GM23338 (cell line): ENCODE data around the gene NDUFA12. TPM values are rescaled to one million over a fixed set of nuclear protein-coding genes. Genes with fewer than 3 reads are reported as not detected.

Experiments used
- ATAC-seq: fragments of 200-7000 bp; cut with Tn5 transposase; 3 replicates; pipeline ENCODE4 v1.9.1; 2020
- DNase-seq: peaks from one replicate; pipeline ENCODE4 v3.0.0-alpha.2; 2015; ENCODE audit warnings: low spot score
- H2AFZ ChIP-seq: fragments of 200-600 bp; sonication (generic); 2 replicates; pipeline ENCODE4 v1.8.0; 2016; ENCODE audit warnings: antibody characterized with exemption, mild to moderate bottlenecking, moderate library complexity
- H3F3A ChIP-seq: fragments of 200-600 bp; sonication (generic); replicated peaks from 2 replicates; pipeline ENCODE4 v1.8.0; 2017; ENCODE audit warnings: antibody characterized with exemption, mixed run types, low read depth
- H3K27ac ChIP-seq: fragments of 200-600 bp; sonication (generic); 2 replicates; pipeline ENCODE4 v1.6.1; 2016; ENCODE audit warnings: low read depth
- H3K27me3 ChIP-seq: fragments of 200-600 bp; sonication (generic); 2 replicates; pipeline ENCODE4 v1.8.0; 2016; ENCODE audit warnings: mild to moderate bottlenecking, mixed run types, moderate library complexity; ENCODE audit not compliant: insufficient read depth
- H3K36me3 ChIP-seq: fragments of 200-600 bp; sonication (generic); 2 replicates; pipeline ENCODE4 v1.8.0; 2016; ENCODE audit warnings: mild to moderate bottlenecking; ENCODE audit not compliant: insufficient read depth
- H3K4me1 ChIP-seq: fragments of 200-600 bp; sonication (generic); 2 replicates; pipeline ENCODE4 v1.8.0; 2016; ENCODE audit warnings: mild to moderate bottlenecking, moderate library complexity; ENCODE audit not compliant: insufficient read depth
- H3K4me2 ChIP-seq: fragments of 200-600 bp; sonication (generic); 2 replicates; pipeline ENCODE4 v1.7.1; 2017; ENCODE audit warnings: mixed run types
- H3K4me3 ChIP-seq: fragments of 200-600 bp; sonication (generic); 2 replicates; pipeline ENCODE4 v1.6.1; 2016; ENCODE audit warnings: mixed run types
- H3K79me2 ChIP-seq: fragments of 200-600 bp; sonication (generic); replicated peaks from 2 replicates; pipeline ENCODE4 v1.8.0; 2017; ENCODE audit warnings: mild to moderate bottlenecking; ENCODE audit not compliant: insufficient read depth
- H3K9me2 ChIP-seq: fragments of 200-600 bp; sonication (generic); 2 replicates; pipeline ENCODE4 v1.8.0; 2017; ENCODE audit not compliant: insufficient read depth
- H4K20me1 ChIP-seq: fragments of 200-600 bp; sonication (generic); replicated peaks from 2 replicates; pipeline ENCODE4 v1.8.0; 2017; ENCODE audit warnings: mild to moderate bottlenecking; ENCODE audit not compliant: insufficient read depth
- H3K27ac Mint-ChIP-seq: 2 replicates; pipeline ENCODE4 v1.8.0; 2020; ENCODE audit warnings: inconsistent platforms, mild to moderate bottlenecking, moderate library complexity, mixed read lengths
- H3K27me3 Mint-ChIP-seq: 3 replicates; pipeline ENCODE4 v1.8.0; 2022; ENCODE audit warnings: low read depth, mild to moderate bottlenecking, moderate library complexity, mixed read lengths, inconsistent platforms; ENCODE audit not compliant: insufficient read depth, poor library complexity
- H3K36me3 Mint-ChIP-seq: 3 replicates; pipeline ENCODE4 v1.8.0; 2021; ENCODE audit warnings: low read depth, mild to moderate bottlenecking, inconsistent platforms, moderate library complexity, mixed read lengths
- H3K4me1 Mint-ChIP-seq: 3 replicates; pipeline ENCODE4 v1.8.0; 2020; ENCODE audit warnings: mild to moderate bottlenecking, inconsistent platforms, mixed read lengths
- H3K4me3 Mint-ChIP-seq: 3 replicates; pipeline ENCODE4 v1.8.0; 2021; ENCODE audit warnings: moderate library complexity, mild to moderate bottlenecking, inconsistent platforms, mixed read lengths
- H3K9me3 Mint-ChIP-seq: 3 replicates; pipeline ENCODE4 v1.8.0; 2020; ENCODE audit warnings: moderate library complexity, mild to moderate bottlenecking, inconsistent platforms, mixed read lengths
- CREB1 ChIP-seq: fragments of 250-450 bp; sonication (Bioruptor Pico); IDR thresholded peaks from 2 replicates; pipeline ENCODE4 v1.5.0; 2020; ENCODE audit warnings: low read depth, mild to moderate bottlenecking, moderate library complexity
- CTCF ChIP-seq, 2 experiments: fragments of 200-600 bp in 1 of 2; sonication (generic) in 1 of 2; conservative IDR thresholded peaks; 2 replicates each; pipeline versions ENCODE4 v1.5.1 to v1.6.1; 2016 to 2017; ENCODE audit warnings: antibody characterized with exemption in 2 of 2, low read depth in 2 of 2, mild to moderate bottlenecking in 2 of 2, moderate library complexity in 1 of 2
- ETS1 ChIP-seq: IDR thresholded peaks from 2 replicates; pipeline ENCODE4 v1.6.1; 2016; ENCODE audit warnings: antibody characterized with exemption
- EZH2 ChIP-seq: fragments of 200-600 bp; sonication (generic); IDR thresholded peaks from one replicate; pipeline ENCODE4 v1.8.0; 2017; ENCODE audit warnings: antibody characterized with exemption, mild to moderate bottlenecking, low read depth; ENCODE audit not compliant: unreplicated experiment
- EZH2phosphoT487 ChIP-seq: fragments of 200-600 bp; sonication (generic); IDR thresholded peaks from one replicate; pipeline ENCODE4 v1.8.1; 2018; ENCODE audit warnings: antibody characterized with exemption; ENCODE audit not compliant: unreplicated experiment
- JUNB ChIP-seq: IDR thresholded peaks from one replicate; pipeline ENCODE4 v1.6.1; 2016; ENCODE audit warnings: antibody characterized with exemption; ENCODE audit not compliant: unreplicated experiment
- NANOG ChIP-seq: IDR thresholded peaks from 2 replicates; pipeline ENCODE4 v1.6.1; 2016; ENCODE audit warnings: antibody characterized with exemption, borderline replicate concordance
- POLR2AphosphoS5 ChIP-seq: IDR thresholded peaks from 2 replicates; pipeline ENCODE4 v1.6.1; 2016; ENCODE audit warnings: antibody characterized with exemption, low read depth
- REST ChIP-seq: IDR thresholded peaks from one replicate; pipeline ENCODE4 v1.6.1; 2018; ENCODE audit warnings: antibody characterized with exemption; ENCODE audit not compliant: unreplicated experiment
- STAT1 ChIP-seq: IDR thresholded peaks from one replicate; pipeline ENCODE4 v1.6.1; 2016; ENCODE audit warnings: antibody characterized with exemption; ENCODE audit not compliant: unreplicated experiment
- ZNF114 ChIP-seq: fragments of 250-450 bp; sonication (Bioruptor Pico); IDR thresholded peaks from 2 replicates; pipeline ENCODE4 v1.5.0; 2020; ENCODE audit warnings: mild to moderate bottlenecking, moderate library complexity
- ZNF331 ChIP-seq: fragments of 250-450 bp; sonication (Bioruptor Pico); IDR thresholded peaks from 2 replicates; pipeline ENCODE4 v1.5.0; 2020; ENCODE audit warnings: low read depth, mild to moderate bottlenecking, moderate library complexity
- ZNF462 ChIP-seq: fragments of 250-450 bp; sonication (Bioruptor Pico); IDR thresholded peaks from 2 replicates; pipeline ENCODE4 v1.5.0; 2020; ENCODE audit warnings: mild to moderate bottlenecking, moderate library complexity
- polyA plus RNA-seq: library from polyadenylated mRNA; unstranded; fragments of >200 nt; fragmentation: Nextera tagmentation; extraction: Ambion mirVana; gene quantifications from 2 replicates; pipeline ENCODE4 v1.2.1, GENCODE V29; 2016
- total RNA-seq: library from RNA; depleted of rRNA; stranded (reverse); fragments of >200 nt; shearing (Covaris generic); gene quantifications from 2 replicates; pipeline ENCODE4 v1.2.3, GENCODE V29; 2014

Gene NDUFA12
- total and polyA plus RNA-seq, 2 experiments from 2014 or later: 84.9 to 386 TPM

- TF ChIP-seq ZNF114 (CRISPR knock-in tag) (no peak), ZNF462 (CRISPR knock-in tag) (no peak), CREB1 (no peak), NANOG (no peak), JUNB (no peak)
Observed at GRCh38 chr12:94941440-94941862, 62.0 kb downstream of the NDUFA12 start (continued).

- Histone ChIP-seq H3K36me3 (no peaks in the 10 kb centered on the region), H3K79me2 (no peaks in the 10 kb centered on the region), H3F3A (no peaks in the 10 kb centered on the region), H3K4me3 (no peak overlapping the region), H4K20me1 (no peaks in the 10 kb centered on the region), H3K4me1 (no peaks in the 10 kb centered on the region), H2AFZ (no peak overlapping the region), H3K4me2 (no peak overlapping the region), H3K27ac (no peak overlapping the region), H3K27me3 (no peaks in the 10 kb centered on the region), H3K9me2 (no peaks in the 10 kb centered on the region)
- Mint-ChIP-seq H3K36me3 (no peaks in the 10 kb centered on the region; the same call in 2 of the 3 replicates), H3K27me3 (peaks cover 5% of the 10 kb centered on the region), H3K4me1 (no peaks in the 10 kb centered on the region), H3K9me3 (no peaks in the 10 kb centered on the region), H3K27ac (no peak overlapping the region), H3K4me3 (no peak overlapping the region)
- DNase-seq (no peak), ATAC-seq (no peak)
- no peak for TF ChIP-seq EZH2phosphoT487
- TF ChIP-seq STAT1: no peak
- TF ChIP-seq CTCF (conservative IDR thresholded peaks at IDR 0.05; ENCODE audit: low read depth in 2 of 2): no peak
- TF ChIP-seq NANOG: no peak
- TF ChIP-seq ETS1: no peak
- no peak for TF ChIP-seq CREB1
- TF ChIP-seq JUNB: no peak
- no peak for TF ChIP-seq EZH2
- no peak for TF ChIP-seq POLR2AphosphoS5
- no peak for TF ChIP-seq REST
- TF ChIP-seq ZNF331: no peak
- TF ChIP-seq ZNF114 (CRISPR knock-in tag): no peak
Observed at GRCh38 chr12:94940771-94941170, 62.7 kb downstream of the NDUFA12 start.
